Neural progenitor cell (in vitro differentiated cells): Measurements from ENCODE around the gene ITPRIPL2. TPM values are rescaled to one million over a fixed set of nuclear protein-coding genes. Genes with fewer than 3 reads are reported as not detected.

Source experiments
- DNase-seq: peaks from one replicate; pipeline ENCODE4 v3.0.0-alpha.2; 2016; ENCODE audit warnings: low spot score
- H2AFZ ChIP-seq: fragments of 200-600 bp; sonication (generic); replicated peaks from 2 replicates; pipeline ENCODE4 v1.6.1; 2016; ENCODE audit warnings: antibody characterized with exemption
- H3F3A ChIP-seq: fragments of 200-600 bp; sonication (generic); 2 replicates; pipeline ENCODE4 v1.6.1; 2016; ENCODE audit warnings: antibody characterized with exemption, low read depth
- H3K27ac ChIP-seq: fragments of 200-600 bp; sonication (generic); 2 replicates; pipeline ENCODE4 v1.5.1; 2016; ENCODE audit warnings: mild to moderate bottlenecking
- H3K27me3 ChIP-seq: fragments of 200-600 bp; sonication (generic); 2 replicates; pipeline ENCODE4 v1.6.1; 2016; ENCODE audit warnings: mild to moderate bottlenecking, moderate library complexity
- H3K36me3 ChIP-seq: fragments of 200-600 bp; sonication (generic); 2 replicates; pipeline ENCODE4 v1.5.1; 2016
- H3K4me1 ChIP-seq: fragments of 200-600 bp; sonication (generic); 2 replicates; pipeline ENCODE4 v1.6.1; 2016; ENCODE audit warnings: mixed run types
- H3K4me2 ChIP-seq: fragments of 200-600 bp; sonication (generic); 2 replicates; pipeline ENCODE4 v1.6.1; 2016
- H3K4me3 ChIP-seq: fragments of 200-600 bp; sonication (generic); 2 replicates; pipeline ENCODE4 v1.5.1; 2016
- H3K79me2 ChIP-seq: fragments of 200-600 bp; sonication (generic); 2 replicates; pipeline ENCODE4 v1.6.1; 2016; ENCODE audit warnings: low read depth
- H3K9ac ChIP-seq: fragments of 200-600 bp; sonication (generic); 2 replicates; pipeline ENCODE4 v1.6.1; 2016
- H3K9me3 ChIP-seq: fragments of 200-600 bp; sonication (generic); 2 replicates; pipeline ENCODE4 v1.5.1; 2016; ENCODE audit warnings: low read depth
- H4K20me1 ChIP-seq: fragments of 200-600 bp; sonication (generic); 2 replicates; pipeline ENCODE4 v1.6.1; 2016; ENCODE audit warnings: low read depth
- H3K27ac Mint-ChIP-seq: 3 replicates; pipeline ENCODE4 v1.8.0; 2021; ENCODE audit warnings: mixed read lengths
- H3K27me3 Mint-ChIP-seq: 2 replicates; pipeline ENCODE4 v1.8.0; 2022; ENCODE audit warnings: low read depth, mild to moderate bottlenecking, inconsistent platforms, moderate library complexity, mixed read lengths; ENCODE audit not compliant: insufficient read depth
- H3K36me3 Mint-ChIP-seq: 3 replicates; pipeline ENCODE4 v1.8.0; 2021; ENCODE audit warnings: mixed read lengths
- H3K4me1 Mint-ChIP-seq: 3 replicates; pipeline ENCODE4 v1.8.0; 2021; ENCODE audit warnings: mixed read lengths
- H3K4me3 Mint-ChIP-seq: 3 replicates; pipeline ENCODE4 v1.8.0; 2021; ENCODE audit warnings: mild to moderate bottlenecking, moderate library complexity, mixed read lengths
- H3K9me3 Mint-ChIP-seq: 3 replicates; pipeline ENCODE4 v1.8.0; 2020; ENCODE audit warnings: mixed read lengths
- EZH2 ChIP-seq: fragments of 200-600 bp; sonication (generic); IDR thresholded peaks from 2 replicates; pipeline ENCODE4 v1.6.1; 2017; ENCODE audit warnings: antibody characterized with exemption, mild to moderate bottlenecking, moderate library complexity
- EZH2phosphoT487 ChIP-seq: fragments of 200-600 bp; sonication (generic); IDR thresholded peaks from 2 replicates; pipeline ENCODE4 v1.6.1; 2017; ENCODE audit warnings: antibody characterized with exemption
- total RNA-seq: library from RNA; depleted of rRNA; stranded (reverse); fragments of >200 nt; gene quantifications from 2 replicates; pipeline ENCODE4 v1.2.3, GENCODE V29; 2015; ENCODE audit warnings: low replicate concordance
- TF ChIP-seq, protein P1 (sequence below): fragments of 200-600 bp; sonication (generic); IDR thresholded peaks from 2 replicates; pipeline ENCODE4 v1.5.1; 2017; ENCODE audit warnings: antibody characterized with exemption, mild to moderate bottlenecking

Gene ITPRIPL2
- total RNA-seq, 1 donor from 2014 or later, result 3.7 TPM

GRCh38 chr16:19068237-19068815, 45.4 kb upstream of the ITPRIPL2 start:
- Histone ChIP-seq H3K27ac (no peak overlapping the region), H2AFZ (peak overlapping the region; percentile 69)

DNA sequence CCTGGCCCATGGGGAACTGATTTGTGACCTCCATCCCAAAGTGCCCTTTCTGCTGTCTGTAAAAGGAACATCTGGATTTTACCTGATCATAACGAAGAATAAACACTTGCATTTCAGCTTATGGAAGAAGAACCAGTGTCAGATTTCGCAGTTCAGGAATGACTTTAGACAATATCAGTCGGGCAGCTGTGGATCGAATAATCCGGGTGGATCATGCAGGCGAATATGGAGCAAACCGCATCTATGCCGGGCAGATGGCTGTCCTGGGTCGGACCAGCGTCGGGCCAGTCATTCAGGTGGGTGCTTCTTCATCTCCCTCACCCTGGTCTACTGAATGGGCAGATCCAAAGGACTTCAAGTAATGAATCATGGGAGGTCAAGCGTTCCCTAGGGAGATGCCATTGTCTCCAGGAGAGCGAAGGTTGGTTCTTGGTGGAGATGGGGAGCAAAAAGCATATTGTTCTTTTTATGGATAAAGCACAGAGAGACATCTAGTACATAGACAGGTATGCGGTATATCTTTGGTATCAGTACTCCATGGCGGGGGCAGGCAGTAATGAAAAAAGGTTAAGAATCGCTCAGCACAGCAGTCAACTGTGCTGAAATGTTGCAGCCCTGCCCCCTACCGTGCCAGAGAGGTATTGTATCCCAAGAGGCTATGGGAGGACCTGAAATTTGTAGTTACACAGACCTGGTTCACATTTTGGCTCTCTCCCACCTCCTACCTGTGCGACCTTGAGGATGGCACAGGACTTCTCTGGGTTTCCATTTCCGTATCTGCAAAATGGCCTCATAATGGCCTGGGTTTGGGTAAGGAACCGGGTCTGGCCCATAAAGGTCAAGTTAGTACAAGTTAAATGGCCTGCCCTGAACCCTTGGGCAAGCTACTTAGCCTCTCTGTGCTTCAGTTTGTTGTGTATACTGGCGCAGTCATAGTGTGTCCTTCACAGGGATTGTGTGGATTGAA, 41.7 kb upstream of the ITPRIPL2 start:
- Histone ChIP-seq H4K20me1 (no peaks in the 10 kb centered on the region), H3K27me3 (no peaks in the 10 kb centered on the region), H3K4me2 (no peak overlapping the region), H3K9ac (no peak overlapping the region), H3F3A (no peaks in the 10 kb centered on the region), H3K79me2 (peaks cover 16% of the 10 kb centered on the region), H3K9me3 (no peaks in the 10 kb centered on the region), H2AFZ (no peak overlapping the region), H3K4me1 (no peaks in the 10 kb centered on the region), H3K27ac (no peak overlapping the region), H3K4me3 (no peak overlapping the region), H3K36me3 (no peaks in the 10 kb centered on the region)
- H3K9me3 Mint-ChIP-seq, result no peaks in the 10 kb centered on the region
- peak; percentile 66 for DNase-seq
- peaks cover 18% of the 10 kb centered on the region for H3K36me3 Mint-ChIP-seq
- H3K4me3 Mint-ChIP-seq, result no peak overlapping the region
- H3K27me3 Mint-ChIP-seq, result peaks cover 10% of the 10 kb centered on the region
- no peak overlapping the region for H3K27ac Mint-ChIP-seq
- peaks cover 5% of the 10 kb centered on the region for H3K4me1 Mint-ChIP-seq
- TF ChIP-seq EZH2phosphoT487 (no peak), EZH2 (no peak)
- TF ChIP-seq, protein P1, sequence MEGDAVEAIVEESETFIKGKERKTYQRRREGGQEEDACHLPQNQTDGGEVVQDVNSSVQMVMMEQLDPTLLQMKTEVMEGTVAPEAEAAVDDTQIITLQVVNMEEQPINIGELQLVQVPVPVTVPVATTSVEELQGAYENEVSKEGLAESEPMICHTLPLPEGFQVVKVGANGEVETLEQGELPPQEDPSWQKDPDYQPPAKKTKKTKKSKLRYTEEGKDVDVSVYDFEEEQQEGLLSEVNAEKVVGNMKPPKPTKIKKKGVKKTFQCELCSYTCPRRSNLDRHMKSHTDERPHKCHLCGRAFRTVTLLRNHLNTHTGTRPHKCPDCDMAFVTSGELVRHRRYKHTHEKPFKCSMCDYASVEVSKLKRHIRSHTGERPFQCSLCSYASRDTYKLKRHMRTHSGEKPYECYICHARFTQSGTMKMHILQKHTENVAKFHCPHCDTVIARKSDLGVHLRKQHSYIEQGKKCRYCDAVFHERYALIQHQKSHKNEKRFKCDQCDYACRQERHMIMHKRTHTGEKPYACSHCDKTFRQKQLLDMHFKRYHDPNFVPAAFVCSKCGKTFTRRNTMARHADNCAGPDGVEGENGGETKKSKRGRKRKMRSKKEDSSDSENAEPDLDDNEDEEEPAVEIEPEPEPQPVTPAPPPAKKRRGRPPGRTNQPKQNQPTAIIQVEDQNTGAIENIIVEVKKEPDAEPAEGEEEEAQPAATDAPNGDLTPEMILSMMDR, result peak; percentile 68

More at GRCh38 chr16:19068237-19068815, 45.4 kb upstream of the ITPRIPL2 start:
- Mint-ChIP-seq H3K27me3 (peaks cover 4% of the 10 kb centered on the region), H3K4me1 (peaks cover 7% of the 10 kb centered on the region), H3K4me3 (peak overlapping the region; percentile 95), H3K36me3 (peaks cover 6% of the 10 kb centered on the region), H3K9me3 (no peaks in the 10 kb centered on the region), H3K27ac (peak overlapping the region; percentile 97)
- no peaks in the 10 kb centered on the region for H3F3A ChIP-seq
- H3K36me3 ChIP-seq, result no peaks in the 10 kb centered on the region
- no peaks in the 10 kb centered on the region for H3K9me3 ChIP-seq
- H3K4me1 ChIP-seq, result no peaks in the 10 kb centered on the region
- H3K27me3 ChIP-seq, result no peaks in the 10 kb centered on the region
- H4K20me1 ChIP-seq, result no peaks in the 10 kb centered on the region
- no peak for DNase-seq
- TF ChIP-seq EZH2 (no peak), EZH2phosphoT487 (no peak)
- TF ChIP-seq, protein P1, result no peak
- H3K9ac ChIP-seq, result peak overlapping the region; percentile 53
- peak overlapping the region; percentile 87 for H3K4me3 ChIP-seq
- peak overlapping the region; percentile 80 for H3K4me2 ChIP-seq
- peaks cover 16% of the 10 kb centered on the region for H3K79me2 ChIP-seq

- no peak for DNase-seq
These were observed 40.4 kb upstream of the ITPRIPL2 start for GRCh38 chr16:19073344-19073743.

More at GRCh38 chr16:19073344-19073743, 40.4 kb upstream of the ITPRIPL2 start:
- Histone ChIP-seq H4K20me1 (no peaks in the 10 kb centered on the region), H3K4me3 (no peak overlapping the region), H3K9ac (no peak overlapping the region), H3K27ac (no peak overlapping the region), H3K79me2 (peaks cover 12% of the 10 kb centered on the region), H3K36me3 (no peaks in the 10 kb centered on the region), H2AFZ (no peak overlapping the region), H3F3A (no peaks in the 10 kb centered on the region), H3K4me1 (no peaks in the 10 kb centered on the region), H3K27me3 (no peaks in the 10 kb centered on the region), H3K9me3 (no peaks in the 10 kb centered on the region), H3K4me2 (no peak overlapping the region)
- Mint-ChIP-seq H3K9me3 (no peaks in the 10 kb centered on the region), H3K4me1 (peaks cover 3% of the 10 kb centered on the region), H3K36me3 (peaks cover 19% of the 10 kb centered on the region), H3K27ac (no peak overlapping the region), H3K4me3 (no peak overlapping the region), H3K27me3 (peaks cover 9% of the 10 kb centered on the region)
- no peak for TF ChIP-seq EZH2
- no peak for TF ChIP-seq EZH2phosphoT487
- TF ChIP-seq, protein P1, result no peak
